Progenitor cell of endocrine pancreas (in vitro differentiated cells): ENCODE results near the gene LRRC75B. TPM values are rescaled to one million over a fixed set of nuclear protein-coding genes. Genes with fewer than 3 reads are reported as not detected.

ENCODE experiments used
- DNase-seq: peaks from one replicate; pipeline ENCODE4 v3.0.0; 2021; ENCODE audit warnings: low spot score; ENCODE audit not compliant: unreplicated experiment
- H3K27ac Mint-ChIP-seq: 2 replicates; pipeline ENCODE4 v1.8.0; 2021; ENCODE audit warnings: mild to moderate bottlenecking, moderate library complexity, mixed read lengths
- H3K27me3 Mint-ChIP-seq: 2 replicates; pipeline ENCODE4 v1.8.0; 2021; ENCODE audit warnings: mixed read lengths
- H3K36me3 Mint-ChIP-seq: 2 replicates; pipeline ENCODE4 v1.8.0; 2022; ENCODE audit warnings: mixed read lengths; ENCODE audit not compliant: insufficient read depth
- H3K4me1 Mint-ChIP-seq: 2 replicates; pipeline ENCODE4 v1.8.0; 2021; ENCODE audit warnings: low read depth, mixed read lengths
- H3K4me3 Mint-ChIP-seq: 2 replicates; pipeline ENCODE4 v1.8.0; 2021; ENCODE audit warnings: low read depth, mild to moderate bottlenecking, moderate library complexity, mixed read lengths
- H3K9me3 Mint-ChIP-seq: 2 replicates; pipeline ENCODE4 v1.8.0; 2021; ENCODE audit warnings: low read depth, mixed read lengths
- total RNA-seq: library from RNA; stranded (reverse); gene quantifications from 2 replicates; pipeline ENCODE4 v1.2.1, GENCODE V29; 2021
- TF ChIP-seq, protein P1 (sequence below): fragments of 200-600 bp; sonication (generic); IDR thresholded peaks from one replicate; pipeline ENCODE4 v1.5.0; 2021; ENCODE audit warnings: antibody characterized with exemption, mild to moderate bottlenecking; ENCODE audit not compliant: unreplicated experiment

The LRRC75B gene
- total RNA-seq, 1 donor from 2014 or later = 24.6 TPM

GRCh38 chr22:24566899-24567511, 25.9 kb downstream of the LRRC75B start:
- no peaks in the 10 kb centered on the region for H3K27me3 Mint-ChIP-seq
- TF ChIP-seq, protein P1, sequence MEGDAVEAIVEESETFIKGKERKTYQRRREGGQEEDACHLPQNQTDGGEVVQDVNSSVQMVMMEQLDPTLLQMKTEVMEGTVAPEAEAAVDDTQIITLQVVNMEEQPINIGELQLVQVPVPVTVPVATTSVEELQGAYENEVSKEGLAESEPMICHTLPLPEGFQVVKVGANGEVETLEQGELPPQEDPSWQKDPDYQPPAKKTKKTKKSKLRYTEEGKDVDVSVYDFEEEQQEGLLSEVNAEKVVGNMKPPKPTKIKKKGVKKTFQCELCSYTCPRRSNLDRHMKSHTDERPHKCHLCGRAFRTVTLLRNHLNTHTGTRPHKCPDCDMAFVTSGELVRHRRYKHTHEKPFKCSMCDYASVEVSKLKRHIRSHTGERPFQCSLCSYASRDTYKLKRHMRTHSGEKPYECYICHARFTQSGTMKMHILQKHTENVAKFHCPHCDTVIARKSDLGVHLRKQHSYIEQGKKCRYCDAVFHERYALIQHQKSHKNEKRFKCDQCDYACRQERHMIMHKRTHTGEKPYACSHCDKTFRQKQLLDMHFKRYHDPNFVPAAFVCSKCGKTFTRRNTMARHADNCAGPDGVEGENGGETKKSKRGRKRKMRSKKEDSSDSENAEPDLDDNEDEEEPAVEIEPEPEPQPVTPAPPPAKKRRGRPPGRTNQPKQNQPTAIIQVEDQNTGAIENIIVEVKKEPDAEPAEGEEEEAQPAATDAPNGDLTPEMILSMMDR = no peak
- H3K27ac Mint-ChIP-seq = peak overlapping the region; percentile 57
- peaks cover 8% of the 10 kb centered on the region for H3K36me3 Mint-ChIP-seq
- peaks cover 6% of the 10 kb centered on the region for H3K4me1 Mint-ChIP-seq
- H3K9me3 Mint-ChIP-seq = no peaks in the 10 kb centered on the region
- DNase-seq = no peak
- H3K4me3 Mint-ChIP-seq = no peak overlapping the region

GRCh38 chr22:24565077-24565476, 27.8 kb downstream of the LRRC75B start:
- H3K4me3 Mint-ChIP-seq = no peak overlapping the region

GRCh38 chr22:24564376-24565058, 28.4 kb downstream of the LRRC75B start:
- Mint-ChIP-seq H3K27ac (no peak overlapping the region), H3K36me3 (peaks cover 5% of the 10 kb centered on the region)
- TF ChIP-seq, protein P1 = no peak

More at GRCh38 chr22:24565077-24565476, 27.8 kb downstream of the LRRC75B start:
- Mint-ChIP-seq H3K9me3 (no peaks in the 10 kb centered on the region), H3K36me3 (peaks cover 5% of the 10 kb centered on the region), H3K4me1 (peaks cover 6% of the 10 kb centered on the region), H3K27me3 (no peaks in the 10 kb centered on the region), H3K27ac (no peak overlapping the region)
- TF ChIP-seq, protein P1 = no peak
- no peak for DNase-seq

GRCh38 chr22:24563246-24563645, 29.6 kb downstream of the LRRC75B start:
- Mint-ChIP-seq H3K4me1 (peaks cover 10% of the 10 kb centered on the region), H3K36me3 (peaks cover 9% of the 10 kb centered on the region), H3K4me3 (no peak overlapping the region), H3K9me3 (no peaks in the 10 kb centered on the region), H3K27ac (no peak overlapping the region), H3K27me3 (no peaks in the 10 kb centered on the region)
- TF ChIP-seq, protein P1 = no peak
- no peak for DNase-seq

More at GRCh38 chr22:24564376-24565058, 28.4 kb downstream of the LRRC75B start:
- DNase-seq = no peak
- Mint-ChIP-seq H3K4me3 (no peak overlapping the region), H3K27me3 (no peaks in the 10 kb centered on the region), H3K4me1 (peaks cover 6% of the 10 kb centered on the region), H3K9me3 (no peaks in the 10 kb centered on the region)

DNA sequence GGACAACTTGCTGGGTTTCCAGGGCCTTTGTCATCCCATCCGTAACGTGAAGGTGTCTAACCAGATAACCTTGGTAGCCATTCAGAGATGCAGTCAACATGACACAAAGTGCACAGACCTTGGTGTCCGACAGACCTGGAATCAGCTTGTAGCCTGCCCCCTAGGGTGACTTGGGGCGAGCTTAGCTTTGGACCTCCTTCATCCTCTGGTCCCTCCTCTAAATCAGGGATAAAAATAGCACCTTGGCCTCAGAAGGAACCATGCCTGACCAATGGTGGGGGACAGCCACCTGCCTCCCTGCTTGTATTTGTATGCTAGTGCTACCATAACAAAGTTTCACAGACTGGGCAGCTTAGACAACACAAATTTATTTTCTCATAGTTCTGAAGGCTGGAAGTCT, 33.4 kb downstream of the LRRC75B start:
- Mint-ChIP-seq H3K27ac (no peak overlapping the region), H3K4me3 (no peak overlapping the region), H3K36me3 (peaks cover 9% of the 10 kb centered on the region)

More for the DNA sequence above, 33.4 kb downstream of the LRRC75B start:
- Mint-ChIP-seq H3K27me3 (no peaks in the 10 kb centered on the region), H3K4me1 (peaks cover 19% of the 10 kb centered on the region), H3K9me3 (no peaks in the 10 kb centered on the region)
- TF ChIP-seq, protein P1 = no peak
- no peak for DNase-seq
